Measurements from ENCODE around the gene TMIGD1.

The TMIGD1 gene

DNA sequence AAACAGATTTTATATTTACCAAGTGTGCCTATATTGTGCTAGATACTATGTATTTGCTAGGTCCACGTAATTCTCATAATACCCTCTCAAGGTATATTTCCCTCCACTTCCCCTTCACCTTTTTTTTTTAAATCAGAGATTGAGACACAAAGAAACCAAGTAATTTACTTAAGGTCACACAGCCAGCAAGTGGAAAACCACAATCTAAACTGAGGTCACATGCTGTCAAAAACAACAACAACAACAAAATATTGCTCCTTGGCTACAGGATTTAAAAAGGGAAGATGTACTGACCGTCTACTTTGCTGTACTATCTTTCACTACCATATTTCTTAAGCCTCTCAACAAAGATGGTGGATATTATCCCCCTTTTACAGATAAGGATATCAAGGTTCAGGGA lies 57.9 kb downstream of the TMIGD1 start:
- DNase-seq = no peak

DNA sequence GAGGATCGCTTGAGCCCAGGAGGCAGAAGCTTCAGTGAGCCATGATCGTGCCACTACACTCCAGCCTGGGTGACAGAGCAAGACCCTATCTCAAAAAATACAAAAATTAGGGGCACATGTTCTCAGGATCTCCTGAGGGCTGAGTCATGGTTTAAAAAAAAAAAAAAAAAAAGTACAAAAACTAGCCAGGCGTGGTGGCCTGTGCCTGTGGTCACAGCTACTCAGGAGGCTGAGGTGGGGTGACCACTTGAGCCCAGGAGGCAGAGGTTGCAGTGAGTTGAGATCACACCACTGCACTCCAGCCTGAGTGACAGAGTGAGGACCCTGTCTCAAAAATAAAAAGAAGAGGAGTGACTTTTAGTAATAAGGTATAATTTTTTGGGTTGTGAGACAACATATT lies 59.0 kb downstream of the TMIGD1 start:
- DNase-seq = no peak

DNA sequence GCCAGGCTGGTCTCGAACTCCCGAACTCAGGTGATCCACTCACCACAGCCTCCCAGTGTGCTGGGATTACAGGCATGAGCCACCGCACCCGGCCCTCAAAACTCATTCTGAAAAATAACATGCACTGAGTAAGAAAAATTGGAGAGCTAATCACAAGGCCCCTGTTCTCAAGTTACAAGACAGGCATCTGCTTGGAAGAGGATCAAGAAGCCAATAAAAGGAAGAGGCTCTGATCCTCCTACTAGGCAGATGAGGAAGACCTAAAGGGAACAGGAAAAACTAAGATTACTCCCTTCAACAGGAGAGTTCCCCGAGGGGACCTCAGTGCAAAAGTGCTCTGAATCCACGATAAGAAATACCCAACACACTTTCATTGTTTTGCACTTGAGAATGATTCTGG lies 60.5 kb downstream of the TMIGD1 start:
- no peak for DNase-seq

GRCh38 chr17:30271102-30271501 lies 62.8 kb downstream of the TMIGD1 start:
- no peak for DNase-seq

GRCh38 chr17:30267625-30268024 lies 66.2 kb downstream of the TMIGD1 start:
- DNase-seq = no peak

Measured in stimulated activated naive CD4-positive, alpha-beta T cell (primary cell).